GM18499 (cell line): ENCODE results near the gene C1QL2.

ENCODE experiments used
- ATAC-seq: cut with Tn5 transposase; IDR thresholded peaks from one replicate; pipeline ENCODE4 v1.9.1; 2021; ENCODE audit warnings: moderate number of reproducible peaks; ENCODE audit not compliant: insufficient read depth, unreplicated experiment

Gene C1QL2

GRCh38 chr2:119147776-119148715 is 10.5 kb downstream of the C1QL2 start:
- ATAC-seq: no peak

- no peak for ATAC-seq
Measured at GRCh38 chr2:119144806-119145205, 13.7 kb downstream of the C1QL2 start.

- ATAC-seq: no peak
Measured at GRCh38 chr2:119142824-119143223, 15.7 kb downstream of the C1QL2 start.

GRCh38 chr2:119137502-119137901 is 21.0 kb downstream of the C1QL2 start:
- ATAC-seq: no peak

- no peak for ATAC-seq
Measured at GRCh38 chr2:119136872-119137271, 21.7 kb downstream of the C1QL2 start.

GRCh38 chr2:119136093-119136492 is 22.5 kb downstream of the C1QL2 start:
- ATAC-seq: no peak

GRCh38 chr2:119134775-119135174 is 23.8 kb downstream of the C1QL2 start:
- ATAC-seq: no peak

GRCh38 chr2:119126650-119127049 is 31.9 kb downstream of the C1QL2 start:
- ATAC-seq: no peak

- ATAC-seq: no peak
Measured at GRCh38 chr2:119123389-119123788, 35.2 kb downstream of the C1QL2 start.

- ATAC-seq: no peak
Measured at GRCh38 chr2:119122663-119123062, 35.9 kb downstream of the C1QL2 start.

GRCh38 chr2:119119999-119120756 is 38.4 kb downstream of the C1QL2 start:
- ATAC-seq: no peak

- no peak for ATAC-seq
Measured at GRCh38 chr2:119119076-119119785, 39.3 kb downstream of the C1QL2 start.

- ATAC-seq: no peak
Measured at GRCh38 chr2:119117891-119118882, 40.4 kb downstream of the C1QL2 start.

GRCh38 chr2:119117408-119117807 is 41.1 kb downstream of the C1QL2 start:
- no peak for ATAC-seq

GRCh38 chr2:119116411-119117295 is 41.9 kb downstream of the C1QL2 start:
- no peak for ATAC-seq

GRCh38 chr2:119114266-119114665 is 44.3 kb downstream of the C1QL2 start:
- ATAC-seq: no peak

GRCh38 chr2:119113489-119113770 is 45.1 kb downstream of the C1QL2 start:
- ATAC-seq: no peak

- no peak for ATAC-seq
Measured at GRCh38 chr2:119112770-119113488, 45.6 kb downstream of the C1QL2 start.
